GM18873 (cell line): ENCODE results near the gene USP47.

Experiments used
- ATAC-seq: cut with Tn5 transposase; IDR thresholded peaks from one replicate; pipeline ENCODE4 v1.9.1; 2021; ENCODE audit warnings: mild to moderate bottlenecking, moderate library complexity, moderate number of reproducible peaks; ENCODE audit not compliant: unreplicated experiment, low FRiP score

USP47 gene

DNA sequence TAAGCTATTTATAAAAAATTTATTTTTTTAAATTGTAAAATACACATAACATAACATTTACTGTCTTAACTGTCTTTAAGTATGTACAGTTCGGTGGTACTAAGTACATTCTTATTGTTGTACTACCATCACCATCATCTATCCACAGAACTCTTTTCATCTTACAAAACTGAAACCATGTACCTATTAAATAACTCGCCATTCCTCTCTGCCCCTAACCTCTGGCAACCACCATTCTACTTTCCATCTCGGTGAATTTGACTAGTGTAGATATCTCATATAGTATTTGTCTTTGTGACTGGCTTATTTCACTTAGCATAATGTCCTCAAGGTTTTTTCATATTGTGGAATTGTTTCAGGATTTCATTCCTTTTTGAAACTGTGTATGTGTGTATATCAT, 22.6 kb downstream of the USP47 start:
- ATAC-seq = no peak

GRCh38 chr11:11864803-11865202, 23.0 kb downstream of the USP47 start:
- no peak for ATAC-seq

GRCh38 chr11:11865449-11865848, 23.7 kb downstream of the USP47 start:
- no peak for ATAC-seq

DNA sequence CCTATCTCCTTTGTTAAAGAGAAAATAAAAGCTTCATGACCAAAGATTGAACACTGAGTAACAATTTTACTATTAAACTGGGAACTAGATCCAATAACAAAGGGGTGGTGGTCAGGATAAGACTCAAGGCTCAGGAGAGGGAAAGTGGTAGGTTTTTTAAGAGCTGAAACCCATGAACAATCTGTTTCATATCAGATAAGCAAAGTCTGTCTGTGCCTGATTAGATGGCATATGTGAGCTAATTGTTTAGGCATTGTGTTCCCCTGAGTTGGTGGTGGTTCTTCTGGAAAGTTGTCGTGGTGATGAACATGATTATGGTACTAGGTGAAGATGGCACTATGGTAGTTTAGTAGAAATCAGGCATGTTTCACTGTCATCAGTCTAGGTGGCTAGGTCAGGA, 24.4 kb downstream of the USP47 start:
- no peak for ATAC-seq

GRCh38 chr11:11867720-11868119, 25.9 kb downstream of the USP47 start:
- ATAC-seq = no peak

GRCh38 chr11:11871991-11872401, 30.2 kb downstream of the USP47 start:
- no peak for ATAC-seq

- no peak for ATAC-seq
Observed at GRCh38 chr11:11876458-11876857, 34.7 kb downstream of the USP47 start.

- no peak for ATAC-seq
Observed at GRCh38 chr11:11880179-11880578, 38.4 kb downstream of the USP47 start.

GRCh38 chr11:11882539-11882938, 40.8 kb downstream of the USP47 start:
- ATAC-seq = no peak

DNA sequence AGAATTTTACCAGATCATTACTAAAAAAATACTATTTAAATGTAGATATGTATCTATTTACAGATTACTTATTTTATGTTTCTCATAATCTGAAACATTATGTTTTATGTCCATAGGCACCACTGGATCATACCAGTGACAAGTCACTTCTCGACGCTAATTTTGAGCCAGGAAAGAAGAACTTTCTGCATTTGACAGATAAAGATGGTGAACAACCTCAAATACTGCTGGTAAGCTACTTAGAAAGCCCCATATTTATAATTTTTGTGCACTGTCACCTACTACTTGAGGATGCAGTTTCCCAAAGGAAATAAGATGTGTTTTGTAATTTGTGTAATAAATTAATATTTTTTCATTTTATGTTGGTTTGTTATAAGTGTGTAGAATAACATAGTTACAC, 42.6 kb downstream of the USP47 start:
- ATAC-seq = no peak

GRCh38 chr11:11884774-11885481, 43.2 kb downstream of the USP47 start:
- peak; percentile 83 for ATAC-seq

DNA sequence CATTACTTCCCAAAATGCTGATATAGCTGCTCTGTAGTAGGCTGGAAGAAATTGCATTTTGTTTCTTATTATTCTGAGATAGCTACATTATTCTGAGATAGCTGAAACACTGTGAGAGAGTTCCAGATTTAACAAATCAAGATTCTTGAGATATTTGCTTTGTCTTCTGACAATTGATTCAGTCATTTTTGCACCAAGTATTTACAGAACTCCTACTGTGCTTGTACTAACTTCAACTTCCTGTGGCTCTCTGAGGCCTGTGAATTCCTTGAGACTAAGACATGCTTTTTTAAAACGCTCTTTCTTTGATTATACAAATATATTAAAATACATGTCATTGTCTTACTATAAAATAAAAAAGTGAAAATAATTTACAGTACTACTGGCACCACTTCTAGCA, 52.7 kb downstream of the USP47 start:
- ATAC-seq = no peak

DNA sequence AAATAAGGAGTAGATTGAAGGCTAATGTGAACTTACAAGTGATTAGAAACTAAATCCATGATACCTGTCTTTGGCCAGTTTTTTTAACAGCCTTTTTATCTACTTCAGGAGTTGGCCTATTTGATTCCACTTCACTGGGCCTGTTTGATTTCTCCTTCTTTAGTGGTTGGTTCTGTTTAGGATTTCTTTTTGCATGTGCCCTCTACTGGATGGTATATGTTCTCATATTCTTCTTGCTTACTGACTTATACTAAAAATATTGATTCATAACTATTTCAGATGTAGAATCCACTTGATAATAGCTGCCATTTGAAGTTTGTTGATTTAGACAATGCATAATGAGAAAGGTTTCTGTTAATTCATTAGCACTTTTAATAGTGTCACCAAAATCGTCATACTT, 53.9 kb downstream of the USP47 start:
- ATAC-seq = no peak

DNA sequence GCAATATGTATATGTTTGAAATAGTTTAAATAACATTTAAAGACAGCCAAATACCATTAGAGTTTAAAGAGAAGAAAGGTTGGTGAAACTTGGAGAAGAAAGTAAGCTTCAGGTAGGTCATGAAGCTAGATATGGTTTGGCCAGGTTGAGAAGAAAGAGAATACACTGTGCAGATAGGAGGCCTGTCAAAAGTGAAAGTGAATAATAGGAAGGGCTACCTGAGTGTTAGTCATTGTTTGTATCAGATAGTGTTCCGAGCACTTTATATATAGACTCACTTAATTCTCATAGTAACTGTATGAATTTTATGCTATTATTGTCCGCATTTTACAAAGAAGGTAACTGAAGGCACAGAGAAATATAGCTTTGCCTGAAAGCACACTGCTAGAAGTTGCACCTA, 56.9 kb downstream of the USP47 start:
- no peak for ATAC-seq

DNA sequence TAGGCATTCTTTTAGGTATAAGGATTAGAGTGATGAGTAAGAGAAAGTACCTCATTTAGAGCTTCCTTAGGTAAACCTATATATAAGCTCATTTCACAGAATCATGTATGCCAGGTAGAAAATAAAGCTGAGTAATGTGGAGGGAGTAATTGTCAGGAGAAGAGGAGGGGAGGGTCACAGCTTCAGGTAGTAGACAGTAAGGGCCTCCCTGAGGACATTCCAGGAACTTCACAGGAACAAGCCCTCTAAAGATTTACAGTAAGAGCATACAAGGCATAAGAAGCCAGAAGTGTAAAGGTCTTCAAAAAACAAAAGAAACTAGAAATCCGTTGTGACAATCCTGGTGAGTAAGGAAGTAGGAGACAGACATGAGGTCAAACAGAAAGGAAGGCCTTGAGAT, 57.6 kb downstream of the USP47 start:
- no peak for ATAC-seq

DNA sequence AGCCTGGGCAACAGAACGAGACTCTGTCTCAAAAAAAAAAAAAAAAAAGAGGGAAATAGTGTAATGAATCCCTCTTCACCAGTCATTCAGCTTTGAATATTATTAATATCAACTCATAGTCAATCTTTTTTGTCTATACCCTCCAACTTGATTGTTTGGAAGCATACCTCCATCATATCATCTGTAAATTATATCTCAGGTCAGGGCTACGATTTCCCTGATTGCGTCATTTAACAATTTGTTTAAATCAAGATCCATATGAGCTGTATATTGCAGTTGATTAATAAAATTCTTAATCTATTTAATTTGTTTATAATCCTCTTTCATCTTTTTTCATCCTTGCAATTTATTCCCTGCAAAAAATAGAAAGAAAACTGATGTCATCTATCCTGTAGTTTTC, 60.2 kb downstream of the USP47 start:
- ATAC-seq = no peak

DNA sequence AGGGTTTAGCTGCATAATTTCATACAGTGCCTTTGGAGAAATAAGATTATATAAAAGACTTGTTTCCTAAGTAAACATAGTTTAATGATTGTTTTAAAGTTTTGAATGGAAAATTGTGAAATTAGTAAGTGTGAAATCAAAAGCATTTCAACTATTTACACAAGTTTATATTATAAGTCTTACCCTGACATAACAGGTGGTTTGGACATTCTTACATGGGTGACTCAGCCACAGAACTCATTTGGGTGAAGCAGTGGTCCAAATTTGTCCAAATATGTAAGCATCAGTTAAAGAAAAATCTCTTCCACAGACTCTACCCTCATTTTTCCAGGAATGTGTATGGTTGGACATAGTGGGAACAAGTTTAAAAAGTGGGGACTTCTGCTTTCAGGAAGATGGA, 68.0 kb downstream of the USP47 start:
- ATAC-seq = no peak

GRCh38 chr11:11910541-11910940, 68.8 kb downstream of the USP47 start:
- no peak for ATAC-seq

DNA sequence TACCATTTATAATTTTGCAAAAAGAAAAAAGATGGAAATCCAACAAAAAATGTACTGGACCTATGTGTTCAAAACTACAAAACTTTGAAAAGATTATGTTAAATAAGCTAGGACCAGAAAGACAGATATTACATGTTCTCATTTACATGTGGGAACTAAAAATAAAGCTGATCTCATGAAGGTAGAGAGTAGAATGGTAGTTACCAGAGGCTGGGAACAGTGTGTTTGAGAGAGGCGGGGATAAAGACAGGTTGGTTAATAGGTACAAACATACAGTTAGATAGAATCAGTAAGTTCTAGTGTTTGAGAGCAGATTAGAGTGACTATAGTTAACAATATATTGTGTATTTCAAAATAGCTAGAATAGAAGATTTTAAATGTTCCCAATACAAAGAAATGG, 71.6 kb downstream of the USP47 start:
- ATAC-seq = no peak

GRCh38 chr11:11915625-11916024, 73.9 kb downstream of the USP47 start:
- ATAC-seq = no peak

GRCh38 chr11:11916981-11917399, 75.2 kb downstream of the USP47 start:
- ATAC-seq = no peak

GRCh38 chr11:11923828-11924227, 82.1 kb downstream of the USP47 start:
- ATAC-seq = no peak

DNA sequence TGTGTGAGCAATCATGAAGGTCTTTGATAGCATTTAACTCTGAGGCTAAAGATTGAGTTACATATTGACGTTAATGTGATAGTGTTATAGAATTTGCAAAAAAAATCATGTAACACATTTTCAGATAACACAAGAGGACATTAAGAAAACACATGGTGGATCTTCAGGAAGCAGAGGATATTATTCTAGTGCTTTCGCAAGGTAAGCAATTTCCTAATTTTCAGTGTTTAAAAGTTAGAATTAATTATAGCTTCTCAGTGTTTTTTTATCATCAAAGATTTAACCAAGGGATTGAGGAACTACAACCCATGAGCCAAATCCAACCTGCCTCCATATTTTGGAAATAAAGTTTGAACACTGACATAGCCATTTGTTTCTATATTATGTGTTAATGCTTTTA, 88.1 kb downstream of the USP47 start:
- no peak for ATAC-seq
